ENCODE results near the gene PCDHGC3. TPM values are rescaled to one million over a fixed set of nuclear protein-coding genes. Genes with fewer than 3 reads are reported as not detected.
"Not testable (repeated sequence)": the region's sequence is repeated elsewhere in the genome, so short reads cannot be mapped to it uniquely, and the experiment has no call there.

PCDHGC3 gene
- total RNA-seq, result not detected

DNA sequence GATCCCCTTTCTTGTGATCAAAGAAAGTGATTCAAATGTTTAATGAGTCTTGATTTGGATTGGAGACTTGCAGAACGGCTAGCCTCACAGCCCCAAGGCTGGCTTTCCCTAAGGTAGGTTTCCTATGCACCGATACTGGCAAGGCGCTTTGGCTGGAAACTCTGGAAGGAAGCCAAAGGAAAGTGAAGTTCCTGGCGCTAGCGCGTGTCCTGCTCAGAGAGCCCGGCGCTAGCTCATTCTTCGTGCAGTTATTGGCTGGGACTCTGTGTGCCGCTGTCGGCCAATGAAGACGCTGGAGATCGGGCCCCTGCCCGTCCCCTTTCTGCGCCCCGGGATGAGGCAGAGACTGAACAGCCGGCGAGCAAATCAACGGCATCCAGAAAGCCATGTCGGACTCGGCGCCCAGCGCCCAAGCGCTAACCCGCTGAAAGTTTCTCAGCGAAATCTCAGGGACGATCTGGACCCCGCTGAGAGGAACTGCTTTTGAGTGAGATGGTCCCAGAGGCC is at the start of gene PCDHGC3:
PCDHGC3 (plus strand) TSS at position 342 of the 507 bp plus-strand sequence; CDS start at position 493, 151 bp downstream.
- Mint-ChIP-seq H3K4me3 (peak within 1 kb of the TSS; percentile 91 to 94), H3K9me3 (no peaks in the 10 kb centered on the region), H3K36me3 (ENCODE audit: insufficient read depth in 2 of 2) (peaks cover 0 to 3% of the 10 kb centered on the region in 2 donors), H3K27ac (peak within 1 kb of the TSS; percentile 2), H3K27me3 (ENCODE audit: low read depth) (peaks cover 52% of the 10 kb centered on the region), H3K4me1 (ENCODE audit: low read depth) (peaks cover 29% of the 10 kb centered on the region)
- peak; percentile 64 to 67 for DNase-seq
- peak; percentile 90 to 93 for ATAC-seq (replicated peaks in 1 of 2)

DNA sequence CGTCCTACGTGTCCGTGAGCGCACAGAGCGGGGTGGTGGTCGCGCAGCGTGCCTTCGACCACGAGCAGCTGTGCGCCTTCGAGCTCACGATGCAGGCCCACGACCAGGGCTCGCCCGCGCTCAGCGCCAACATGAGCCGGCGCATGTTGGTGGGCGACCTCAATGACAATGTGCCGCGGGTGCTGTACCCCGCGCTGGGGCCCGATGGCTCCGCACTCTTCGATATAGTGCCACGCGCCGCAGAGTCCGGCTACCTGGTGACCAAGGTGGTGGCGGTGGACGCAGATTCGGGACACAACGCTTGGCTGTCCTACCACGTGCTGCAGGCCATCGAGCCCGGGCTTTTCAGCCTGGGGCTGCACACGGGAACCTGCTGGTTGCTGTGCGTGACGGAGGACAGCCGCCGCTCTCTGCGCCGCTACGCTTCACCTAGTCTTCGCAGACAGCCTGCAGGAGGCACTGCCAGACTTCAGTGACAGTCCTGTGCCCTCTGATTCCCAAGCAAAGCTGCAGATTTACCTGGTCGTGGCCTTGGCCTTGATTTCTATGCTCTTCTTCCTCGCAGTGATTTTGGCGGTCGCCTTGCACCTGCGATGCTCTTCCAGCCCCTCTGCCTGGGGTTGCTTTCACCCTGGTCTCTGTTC is 47.9 kb upstream of the PCDHGC3 start:
- ATAC-seq (replicated peaks in 1 of 2), result no peak
- peaks cover 21% of the 10 kb centered on the region for H3K4me1 Mint-ChIP-seq (ENCODE audit: low read depth)

GRCh38 chr5:141430332-141431113 is 45.2 kb upstream of the PCDHGC3 start, which contains the start of gene PCDHGA12:
Gene PCDHGA12 (plus strand): TSS chr5:141430507. CDS start chr5:141430760, 253 bp downstream.
- H3K9me3 Mint-ChIP-seq, result peaks cover 9 to 10% of the 10 kb centered on the region in 2 donors
- H3K27ac Mint-ChIP-seq, result peak within 1 kb of the TSS; percentile 77
- H3K4me1 Mint-ChIP-seq (ENCODE audit: low read depth), result peaks cover 21% of the 10 kb centered on the region
- peaks cover 13 to 23% of the 10 kb centered on the region in 2 donors for H3K36me3 Mint-ChIP-seq (ENCODE audit: insufficient read depth in 2 of 2)
- peak; percentile 53 to 78 for ATAC-seq (replicated peaks in 1 of 2)
- DNase-seq, result peak in 1 of 2 donors; percentile 55
- peaks cover 68% of the 10 kb centered on the region for H3K27me3 Mint-ChIP-seq (ENCODE audit: low read depth)
- H3K4me3 Mint-ChIP-seq, result peak within 1 kb of the TSS; percentile 84 to 87

More for the DNA sequence above, 47.9 kb upstream of the PCDHGC3 start:
- Mint-ChIP-seq H3K9me3 (peaks cover 10 to 13% of the 10 kb centered on the region in 2 donors), H3K36me3 (ENCODE audit: insufficient read depth in 2 of 2) (peaks cover 16 to 22% of the 10 kb centered on the region in 2 donors), H3K27me3 (ENCODE audit: low read depth) (peaks cover 75% of the 10 kb centered on the region), H3K27ac (no peak overlapping the region), H3K4me3 (no peak overlapping the region)
- DNase-seq, result no peak

DNA sequence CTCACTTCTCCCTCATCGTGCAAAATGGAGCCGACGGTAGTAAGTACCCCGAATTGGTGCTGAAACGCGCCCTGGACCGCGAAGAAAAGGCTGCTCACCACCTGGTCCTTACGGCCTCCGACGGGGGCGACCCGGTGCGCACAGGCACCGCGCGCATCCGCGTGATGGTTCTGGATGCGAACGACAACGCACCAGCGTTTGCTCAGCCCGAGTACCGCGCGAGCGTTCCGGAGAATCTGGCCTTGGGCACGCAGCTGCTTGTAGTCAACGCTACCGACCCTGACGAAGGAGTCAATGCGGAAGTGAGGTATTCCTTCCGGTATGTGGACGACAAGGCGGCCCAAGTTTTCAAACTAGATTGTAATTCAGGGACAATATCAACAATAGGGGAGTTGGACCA is 44.5 kb upstream of the PCDHGC3 start:
- peaks cover 21% of the 10 kb centered on the region for H3K4me1 Mint-ChIP-seq (ENCODE audit: low read depth)
- DNase-seq (peak in 1 of 2 donors; percentile 31), ATAC-seq (replicated peaks in 1 of 2) (peak in 1 of 2 donors; percentile 37)
- H3K36me3 Mint-ChIP-seq (ENCODE audit: insufficient read depth in 2 of 2), result peaks cover 13 to 23% of the 10 kb centered on the region in 2 donors
- H3K9me3 Mint-ChIP-seq, result peaks cover 9 to 10% of the 10 kb centered on the region in 2 donors
- peaks cover 63% of the 10 kb centered on the region for H3K27me3 Mint-ChIP-seq (ENCODE audit: low read depth)
- H3K4me3 Mint-ChIP-seq, result peak overlapping the region; percentile 84 to 87
- no peak overlapping the region for H3K27ac Mint-ChIP-seq

- H3K36me3 Mint-ChIP-seq (ENCODE audit: insufficient read depth in 2 of 2), result peaks cover 13 to 23% of the 10 kb centered on the region in 2 donors
- not testable (repeated sequence) for H3K27ac Mint-ChIP-seq; ATAC-seq (replicated peaks in 1 of 2); H3K9me3 Mint-ChIP-seq; H3K4me3 Mint-ChIP-seq; DNase-seq
- H3K27me3 Mint-ChIP-seq (ENCODE audit: low read depth), result peaks cover 59% of the 10 kb centered on the region
- peaks cover 21% of the 10 kb centered on the region for H3K4me1 Mint-ChIP-seq (ENCODE audit: low read depth)
Observed at GRCh38 chr5:141432308-141432707, 43.5 kb upstream of the PCDHGC3 start.

GRCh38 chr5:141432726-141433125 is 43.0 kb upstream of the PCDHGC3 start:
- not testable (repeated sequence) for H3K9me3 Mint-ChIP-seq; H3K27ac Mint-ChIP-seq; ATAC-seq (replicated peaks in 1 of 2); H3K4me3 Mint-ChIP-seq; DNase-seq
- peaks cover 13 to 23% of the 10 kb centered on the region in 2 donors for H3K36me3 Mint-ChIP-seq (ENCODE audit: insufficient read depth in 2 of 2)
- H3K4me1 Mint-ChIP-seq (ENCODE audit: low read depth), result peaks cover 21% of the 10 kb centered on the region
- H3K27me3 Mint-ChIP-seq (ENCODE audit: low read depth), result peaks cover 58% of the 10 kb centered on the region

- H3K9me3 Mint-ChIP-seq, result peaks cover 6 to 10% of the 10 kb centered on the region in 2 donors
- peaks cover 48% of the 10 kb centered on the region for H3K27me3 Mint-ChIP-seq (ENCODE audit: low read depth)
- peaks cover 13 to 20% of the 10 kb centered on the region in 2 donors for H3K36me3 Mint-ChIP-seq (ENCODE audit: insufficient read depth in 2 of 2)
- peaks cover 21% of the 10 kb centered on the region for H3K4me1 Mint-ChIP-seq (ENCODE audit: low read depth)
- H3K27ac Mint-ChIP-seq, result no peak overlapping the region
- DNase-seq, result no peak
- H3K4me3 Mint-ChIP-seq, result no peak overlapping the region
- ATAC-seq (replicated peaks in 1 of 2), result no peak
Observed at GRCh38 chr5:141434006-141434405, 41.8 kb upstream of the PCDHGC3 start.

DNA sequence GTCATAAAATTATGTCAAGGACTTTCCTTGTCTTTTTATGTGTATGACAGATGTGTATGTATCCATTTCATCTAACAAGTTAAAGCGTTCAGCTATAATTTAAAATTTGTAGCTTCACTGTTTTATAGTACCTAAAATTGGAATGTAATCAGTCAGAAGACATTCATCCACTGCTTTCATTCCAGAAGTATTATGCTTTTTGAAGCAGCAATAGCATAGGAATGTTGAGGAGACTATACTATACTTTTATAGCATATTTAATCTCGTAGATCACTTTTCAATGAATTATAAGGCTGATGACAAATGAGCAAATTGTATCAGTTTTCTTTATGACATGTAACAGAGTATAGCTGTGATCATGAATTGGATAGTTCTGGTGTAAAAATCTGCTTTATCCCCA is 38.5 kb upstream of the PCDHGC3 start:
- H3K36me3 Mint-ChIP-seq (ENCODE audit: insufficient read depth in 2 of 2), result peaks cover 3 to 10% of the 10 kb centered on the region in 2 donors
- H3K27ac Mint-ChIP-seq, result no peak overlapping the region
- peaks cover 30% of the 10 kb centered on the region for H3K27me3 Mint-ChIP-seq (ENCODE audit: low read depth)
- H3K4me3 Mint-ChIP-seq, result no peak overlapping the region
- ATAC-seq (replicated peaks in 1 of 2), result no peak
- H3K9me3 Mint-ChIP-seq, result peaks cover 3% of the 10 kb centered on the region in 2 donors
- no peak for DNase-seq
- H3K4me1 Mint-ChIP-seq (ENCODE audit: low read depth), result peaks cover under 1% of the 10 kb centered on the region

GRCh38 chr5:141439411-141440141 is 36.2 kb upstream of the PCDHGC3 start:
- DNase-seq (no peak), ATAC-seq (replicated peaks in 1 of 2) (no peak)
- Mint-ChIP-seq H3K9me3 (peaks cover 2 to 4% of the 10 kb centered on the region in 2 donors), H3K4me3 (no peak overlapping the region), H3K27ac (no peak overlapping the region), H3K27me3 (ENCODE audit: low read depth) (peaks cover 18% of the 10 kb centered on the region), H3K36me3 (ENCODE audit: insufficient read depth in 2 of 2) (peaks cover 0 to 3% of the 10 kb centered on the region in 2 donors), H3K4me1 (ENCODE audit: low read depth) (no peaks in the 10 kb centered on the region)

GRCh38 chr5:141440341-141440740 is 35.4 kb upstream of the PCDHGC3 start:
- Mint-ChIP-seq H3K27ac (no peak overlapping the region), H3K36me3 (ENCODE audit: insufficient read depth in 2 of 2) (peaks cover 0 to 3% of the 10 kb centered on the region in 2 donors), H3K9me3 (peaks cover 2 to 4% of the 10 kb centered on the region in 2 donors), H3K4me3 (no peak overlapping the region), H3K27me3 (ENCODE audit: low read depth) (peaks cover 24% of the 10 kb centered on the region), H3K4me1 (ENCODE audit: low read depth) (no peaks in the 10 kb centered on the region)
- ATAC-seq (replicated peaks in 1 of 2) (no peak), DNase-seq (no peak)

DNA sequence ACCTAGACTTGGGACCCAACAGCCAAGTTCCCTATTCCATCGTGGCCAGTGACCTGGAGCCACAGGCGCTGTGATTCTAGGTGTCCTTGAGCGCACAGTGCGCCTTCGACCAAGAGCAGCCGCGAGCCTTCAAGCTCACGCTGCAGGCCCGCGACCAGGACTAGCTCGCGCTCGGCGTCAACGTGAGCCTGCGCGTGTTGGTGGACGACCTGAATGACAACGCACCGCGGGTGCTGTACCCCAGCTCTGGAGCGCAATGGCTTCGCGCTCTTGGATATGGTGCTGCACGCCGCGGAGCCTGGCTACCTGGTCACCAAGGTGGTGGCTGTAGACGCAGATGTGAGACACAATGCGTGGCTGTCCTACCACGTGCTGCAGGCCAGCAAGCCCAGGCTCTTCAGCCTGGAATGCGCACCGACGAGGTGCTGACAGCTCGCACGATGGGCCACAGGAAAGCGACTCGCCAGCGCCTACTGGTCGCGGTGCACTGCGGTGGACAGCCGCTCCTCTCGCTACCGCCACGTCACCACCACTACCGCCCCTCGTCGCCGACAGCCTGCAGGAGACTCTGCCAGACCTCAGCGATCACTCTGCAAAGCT is 34.1 kb upstream of the PCDHGC3 start:
- H3K27ac Mint-ChIP-seq, result no peak overlapping the region
- H3K4me1 Mint-ChIP-seq (ENCODE audit: low read depth), result no peaks in the 10 kb centered on the region
- peaks cover 2 to 4% of the 10 kb centered on the region in 2 donors for H3K9me3 Mint-ChIP-seq
- DNase-seq (no peak), ATAC-seq (replicated peaks in 1 of 2) (no peak)
- H3K27me3 Mint-ChIP-seq (ENCODE audit: low read depth), result peaks cover 22% of the 10 kb centered on the region
- no peak overlapping the region for H3K4me3 Mint-ChIP-seq
- H3K36me3 Mint-ChIP-seq (ENCODE audit: insufficient read depth in 2 of 2), result peaks cover 0 to 3% of the 10 kb centered on the region in 2 donors

DNA sequence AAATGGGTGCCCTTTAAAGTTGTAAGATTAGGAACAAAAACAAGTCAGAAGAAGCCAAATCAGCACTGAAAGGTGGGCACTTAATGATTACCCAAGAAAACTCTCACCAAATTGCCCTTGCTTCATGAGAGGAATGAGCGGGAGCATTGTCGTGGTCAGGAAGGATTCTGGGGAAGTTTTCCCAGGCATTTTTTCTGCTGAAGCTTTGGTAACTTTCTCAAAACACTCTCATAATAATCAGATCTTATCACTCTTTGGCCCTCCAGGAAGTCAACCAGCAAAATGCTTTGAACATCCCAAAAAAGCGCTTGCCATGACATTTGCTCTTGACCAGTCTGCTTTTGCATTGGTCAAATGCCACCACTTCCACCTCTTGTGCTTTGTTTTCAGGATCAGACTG is 10.4 kb upstream of the PCDHGC3 start:
- no peaks in the 10 kb centered on the region for H3K4me1 Mint-ChIP-seq (ENCODE audit: low read depth)
- DNase-seq, result no peak
- peaks cover 6% of the 10 kb centered on the region for H3K27me3 Mint-ChIP-seq (ENCODE audit: low read depth)
- H3K4me3 Mint-ChIP-seq, result no peak overlapping the region
- ATAC-seq (replicated peaks in 1 of 2), result no peak
- H3K9me3 Mint-ChIP-seq, result no peaks in the 10 kb centered on the region
- no peak overlapping the region for H3K27ac Mint-ChIP-seq
- H3K36me3 Mint-ChIP-seq (ENCODE audit: insufficient read depth in 2 of 2), result no peaks in the 10 kb centered on the region

Measured in activated T-cell treated with anti-CD3 and anti-CD28 coated beads, Interleukin-2, amount 50 U/mL, for 72 hours (primary cell).